CD4-positive, alpha-beta T cell treated with Interleukin-15 for 1 hour (primary cell): ENCODE measurements around the gene SPATA16.
"Not testable (repeated sequence)": the region's sequence is repeated elsewhere in the genome, so short reads cannot be mapped to it uniquely, and the experiment has no call there.

Experiments
- DNase-seq: peaks from one replicate; pipeline ENCODE4 v3.0.0-alpha.2; 2020

SPATA16 gene

DNA sequence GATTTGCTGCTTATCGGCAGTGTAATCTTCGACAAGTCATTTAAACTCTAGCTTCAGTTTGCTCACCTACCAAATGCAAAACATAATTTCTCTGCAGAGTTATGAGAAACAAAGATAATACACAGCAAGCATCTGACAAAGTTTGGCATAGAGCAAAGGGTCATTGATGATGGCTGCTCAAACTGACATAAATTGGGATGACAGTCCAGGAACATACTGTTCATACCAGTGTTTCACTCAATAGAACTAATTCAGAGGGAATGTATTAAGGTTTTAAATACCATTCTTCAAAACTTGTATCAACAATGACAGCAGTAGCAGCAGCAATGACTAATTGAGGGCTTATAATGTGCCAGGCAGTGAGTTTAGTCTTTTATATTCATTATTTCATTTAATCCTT lies 137.6 kb downstream of the SPATA16 start:
- DNase-seq, result no peak

DNA sequence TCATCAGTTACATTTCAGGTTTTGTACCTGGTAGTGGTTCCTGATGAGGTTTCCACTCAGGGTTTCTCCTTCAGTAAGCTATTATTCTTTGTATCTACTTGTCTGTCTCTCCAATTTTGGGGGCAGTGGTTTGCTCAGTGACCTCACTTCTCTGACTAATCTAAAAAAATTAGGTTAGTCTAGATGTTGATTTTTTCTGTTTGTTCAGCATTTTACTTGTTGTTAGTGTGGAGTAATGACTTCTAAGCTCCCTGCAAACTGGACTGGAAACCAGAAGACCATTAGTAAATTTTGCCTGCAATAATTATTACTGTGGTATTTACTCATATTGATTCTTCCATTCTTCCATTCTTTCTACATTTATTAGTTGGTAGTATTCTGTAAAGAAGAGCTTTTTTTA lies 139.4 kb downstream of the SPATA16 start:
- no peak for DNase-seq

DNA sequence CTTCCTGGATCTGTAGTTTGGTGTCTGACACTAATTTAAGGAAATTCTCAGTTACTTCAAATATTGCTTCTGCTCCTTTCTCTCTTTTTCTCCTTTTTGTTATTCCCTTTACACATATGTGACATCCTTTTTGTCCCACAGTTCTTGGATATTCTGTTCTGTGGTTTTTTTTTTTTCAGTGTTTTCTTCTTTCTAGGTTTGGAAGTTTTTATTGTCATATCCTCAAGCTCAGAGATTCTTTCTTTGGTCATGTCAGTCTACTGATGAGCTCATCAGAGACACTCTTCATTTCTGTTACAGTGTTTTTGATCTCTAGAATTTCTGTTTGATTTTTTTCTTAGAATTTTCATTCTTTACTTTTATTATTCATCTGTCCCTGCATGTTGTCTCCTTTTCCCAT lies 140.5 kb downstream of the SPATA16 start:
- no peak for DNase-seq

DNA sequence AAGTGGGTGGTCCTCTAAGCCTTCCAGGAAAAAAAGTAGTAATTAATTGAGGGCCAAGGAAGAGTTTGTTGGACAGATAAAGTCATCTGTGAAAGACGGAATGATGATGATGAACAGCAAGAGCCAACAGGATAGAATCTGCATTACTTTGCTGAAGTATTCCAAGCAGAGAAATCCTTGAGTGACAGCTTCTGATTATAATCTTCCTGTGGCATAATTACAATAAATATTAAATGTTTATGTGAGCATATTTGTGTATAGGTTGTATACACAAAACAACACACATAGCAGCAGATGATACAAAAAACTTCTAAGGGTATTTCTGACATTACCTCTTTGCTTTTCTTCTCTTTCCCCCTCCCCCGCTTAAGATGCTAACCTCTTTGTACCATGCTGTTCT lies 147.6 kb downstream of the SPATA16 start:
- DNase-seq, result no peak

DNA sequence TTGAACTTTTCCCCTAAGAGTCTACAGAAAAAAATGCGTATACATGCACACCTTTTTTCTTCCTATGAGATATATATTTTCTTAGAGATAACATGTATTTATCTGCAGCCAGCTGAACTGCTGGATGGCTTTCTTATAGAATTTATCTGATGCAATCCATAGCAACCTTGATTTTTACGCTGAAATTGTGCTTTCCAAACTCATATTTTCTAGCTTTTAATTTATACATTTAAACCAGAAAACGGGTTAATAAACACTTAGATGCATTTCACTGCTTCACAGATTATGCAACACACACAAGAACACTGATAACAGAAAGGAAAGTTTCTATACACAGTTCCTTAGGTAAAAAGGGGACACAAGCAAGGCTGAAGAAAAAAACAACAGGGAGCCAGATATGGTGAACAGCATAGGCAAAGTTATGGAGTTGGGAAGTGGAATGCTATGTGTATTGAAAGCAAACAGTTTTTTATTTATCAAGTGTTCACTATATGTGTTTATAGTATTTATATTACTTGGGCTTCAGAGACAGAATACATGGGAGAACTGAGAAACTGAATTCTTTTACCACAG lies 149.5 kb downstream of the SPATA16 start:
- no peak for DNase-seq

DNA sequence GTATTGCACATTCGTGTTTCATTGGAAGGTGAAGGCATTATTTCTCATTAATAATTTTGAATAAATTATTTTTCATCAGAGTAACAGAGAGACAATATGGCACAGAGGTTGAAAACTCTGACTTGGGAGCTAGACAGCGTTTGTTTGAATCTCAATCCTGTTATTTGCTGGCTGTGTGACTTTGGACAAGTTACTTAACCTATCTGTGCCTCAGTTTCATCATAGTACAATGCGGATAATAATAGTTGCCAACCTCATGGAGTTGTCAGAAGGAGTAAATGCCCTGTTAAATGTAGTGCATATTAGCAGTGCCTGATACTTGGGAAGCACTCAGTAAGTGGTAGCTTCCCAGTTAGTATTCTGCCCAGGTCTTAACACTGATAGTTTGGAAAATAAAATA lies 151.7 kb downstream of the SPATA16 start:
- DNase-seq, result no peak

DNA sequence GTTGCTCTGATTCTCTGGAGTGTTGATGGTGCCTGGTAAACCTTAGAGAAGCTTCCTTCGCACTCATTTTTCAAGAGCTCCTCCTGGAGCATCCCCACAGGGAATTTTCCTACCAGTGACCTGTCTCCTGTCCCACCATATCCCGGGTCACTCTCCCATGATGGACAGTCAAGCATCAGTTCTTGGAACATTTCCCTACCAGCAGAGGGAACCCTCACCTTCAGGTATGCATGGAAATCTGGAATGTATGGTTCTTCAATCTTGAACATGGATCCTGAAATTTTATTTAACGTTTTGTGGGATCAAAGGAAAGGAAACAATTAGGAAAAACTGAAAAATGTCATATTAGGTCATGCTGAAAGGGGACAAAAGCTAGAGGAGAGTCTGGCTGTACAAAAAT lies 153.8 kb downstream of the SPATA16 start:
- no peak for DNase-seq

DNA sequence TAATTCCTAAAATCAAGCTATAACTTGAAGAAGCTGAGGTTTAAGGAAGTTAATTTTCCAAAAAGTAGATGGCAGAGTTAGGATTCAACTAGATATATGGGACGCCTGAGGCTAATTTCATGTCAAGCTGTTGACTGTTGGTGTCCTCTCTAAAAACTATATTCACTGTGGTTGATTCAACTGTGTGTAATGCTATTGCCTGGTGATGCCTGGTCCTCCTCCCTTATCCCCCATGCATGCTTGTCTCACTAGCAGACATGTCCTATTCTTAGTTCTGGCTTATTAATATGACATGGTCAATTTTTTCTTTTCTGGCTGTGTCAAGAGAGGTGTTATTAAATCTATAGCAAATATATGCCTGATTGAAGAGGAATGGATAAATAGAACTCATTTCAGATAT lies 156.1 kb downstream of the SPATA16 start:
- no peak for DNase-seq

DNA sequence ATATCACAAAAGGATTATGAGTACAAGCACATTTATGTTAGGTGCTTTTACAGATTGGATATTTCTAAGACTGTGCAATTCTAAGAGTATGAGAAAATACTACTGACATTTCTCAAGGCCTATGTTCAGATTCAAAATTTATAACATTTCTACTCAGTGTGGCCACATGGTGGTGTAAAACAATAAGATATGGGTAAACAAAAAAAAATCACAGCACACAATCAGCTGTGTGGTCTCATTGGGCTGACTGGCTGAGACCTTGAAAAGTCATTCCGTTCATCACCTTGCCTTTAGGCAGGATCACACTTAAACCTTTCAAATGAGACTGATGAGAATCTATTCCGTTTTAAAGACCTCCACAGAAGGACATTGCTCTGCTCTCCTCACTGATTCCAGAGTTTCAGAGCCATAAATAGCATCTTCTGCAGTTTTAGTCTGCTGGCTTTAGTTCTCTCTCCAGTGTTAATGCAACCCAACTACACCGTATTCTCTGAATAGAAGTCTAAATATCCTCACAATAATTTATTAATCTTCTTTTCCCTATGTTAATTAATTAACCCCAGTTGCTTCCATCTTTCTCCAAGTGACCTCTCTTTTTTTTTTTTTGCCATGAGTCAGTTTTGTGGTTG lies 158.2 kb downstream of the SPATA16 start:
- DNase-seq, result no peak

DNA sequence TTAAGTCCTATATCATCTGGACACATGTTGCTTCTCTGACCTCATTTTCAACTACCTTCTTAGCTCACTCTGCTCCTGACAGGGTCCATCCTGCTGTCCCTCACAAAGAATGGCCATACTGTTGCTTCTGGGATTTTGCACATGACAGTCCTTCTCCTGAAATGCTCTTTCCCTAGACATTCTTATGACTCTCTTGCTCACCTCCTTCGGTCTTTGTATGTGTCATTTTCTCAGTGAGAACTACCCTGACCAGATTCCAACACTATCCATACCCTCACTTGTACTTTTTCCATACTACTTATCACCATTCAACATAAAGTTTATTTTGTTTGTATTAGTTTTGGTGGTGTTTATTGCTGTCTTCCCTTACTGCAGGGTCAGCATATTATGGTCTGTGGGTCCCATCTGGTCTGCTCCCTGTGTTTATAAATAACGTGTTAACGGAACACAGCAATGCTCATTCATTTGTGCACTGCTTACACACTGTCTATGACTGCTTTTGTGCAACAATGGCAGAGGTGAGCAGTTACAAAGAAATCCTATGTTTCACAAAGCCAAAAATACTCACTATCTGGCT lies 159.5 kb downstream of the SPATA16 start:
- DNase-seq, result no peak

DNA sequence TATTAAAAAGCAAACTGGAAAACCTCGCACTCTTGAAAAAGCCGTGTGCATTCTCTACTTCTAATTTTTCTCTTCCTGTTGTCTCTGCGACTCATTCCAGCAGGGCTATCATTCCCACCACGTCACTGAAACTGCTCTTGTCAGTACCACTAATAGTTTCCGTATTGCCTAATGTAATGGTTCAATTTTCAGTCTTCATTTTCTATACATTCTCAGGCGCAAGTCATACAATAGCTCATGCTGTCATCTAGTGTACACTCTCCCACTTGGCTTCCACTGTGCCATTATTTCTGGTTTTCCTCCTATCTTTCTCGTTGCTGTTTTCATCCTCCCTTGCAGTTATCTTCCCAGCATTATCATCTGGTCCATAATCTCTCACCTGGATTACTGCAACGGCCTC lies 160.2 kb downstream of the SPATA16 start:
- DNase-seq, result no peak

DNA sequence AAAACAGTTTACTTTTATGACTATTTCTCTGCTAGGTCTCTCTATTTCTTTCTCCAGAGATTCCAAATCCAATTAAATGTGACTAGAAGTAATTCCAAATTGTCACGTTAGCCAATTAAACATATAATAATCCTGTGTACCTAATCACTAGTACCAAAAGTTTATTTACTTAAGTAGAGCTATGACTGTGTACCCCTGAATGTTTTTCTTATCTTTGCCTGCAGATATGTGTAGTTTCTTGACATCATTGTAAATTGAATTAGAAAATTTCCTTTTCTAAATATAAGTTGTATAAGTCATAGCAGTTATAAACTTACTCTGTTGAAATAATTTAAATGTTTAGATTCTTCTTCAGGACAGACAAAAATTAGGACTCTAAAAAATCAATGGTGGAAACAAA lies 163.3 kb downstream of the SPATA16 start:
- DNase-seq, result no peak

DNA sequence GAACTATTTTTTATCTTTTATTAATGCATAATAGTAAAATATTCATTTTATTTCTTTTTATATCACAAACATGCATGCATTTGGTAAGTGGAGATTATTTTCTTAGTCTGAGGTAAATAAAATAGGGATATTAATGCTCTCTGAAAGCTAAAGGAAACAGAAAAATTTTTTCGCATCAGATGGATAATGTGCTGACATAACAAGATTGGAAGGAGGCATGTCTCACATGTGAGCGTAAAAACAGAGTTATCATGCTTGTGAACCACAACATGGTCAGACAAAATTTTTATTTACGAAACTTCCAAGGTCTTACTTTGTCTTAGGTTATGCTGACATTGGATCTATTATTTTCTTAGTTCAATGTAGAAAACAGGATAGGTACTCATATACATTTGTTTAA lies 166.1 kb downstream of the SPATA16 start:
- DNase-seq, result no peak

DNA sequence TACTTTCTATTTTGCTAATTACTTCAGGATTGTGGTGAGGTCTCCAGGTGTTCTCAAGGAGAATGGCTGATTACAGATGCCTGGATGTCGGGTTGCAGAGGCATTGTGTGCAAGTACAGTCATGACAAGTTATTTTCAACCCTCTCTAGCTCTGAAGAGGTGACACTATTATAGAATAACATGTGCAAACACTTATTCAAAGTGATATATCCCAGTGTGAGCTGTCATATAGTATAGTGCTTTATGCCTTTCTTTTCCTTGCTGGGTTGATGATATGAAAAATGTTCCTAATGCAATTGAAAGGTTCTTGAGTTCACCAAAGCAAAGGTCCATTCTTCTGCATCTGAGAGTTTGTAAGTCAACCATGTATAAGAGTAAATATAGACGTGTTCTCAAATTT lies 167.2 kb downstream of the SPATA16 start:
- no peak for DNase-seq

DNA sequence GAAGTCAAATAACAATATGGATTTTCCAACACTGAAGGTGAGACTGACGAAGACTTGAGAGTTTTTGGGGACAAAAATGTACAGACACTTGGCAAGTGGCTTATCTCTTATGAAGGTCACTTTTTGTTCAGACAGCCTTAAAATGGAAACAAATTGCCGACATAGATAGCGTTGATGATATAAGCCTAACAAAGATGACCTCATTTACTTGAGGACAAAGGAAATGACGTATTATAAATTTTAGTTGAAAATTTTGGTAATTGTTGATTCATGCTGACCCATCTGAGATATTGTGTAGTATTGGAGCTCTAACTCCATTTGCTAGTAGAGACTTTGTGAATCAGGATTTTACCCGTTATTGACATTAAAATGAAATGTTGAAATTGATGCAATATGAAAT lies 168.3 kb downstream of the SPATA16 start:
- DNase-seq, result no peak

DNA sequence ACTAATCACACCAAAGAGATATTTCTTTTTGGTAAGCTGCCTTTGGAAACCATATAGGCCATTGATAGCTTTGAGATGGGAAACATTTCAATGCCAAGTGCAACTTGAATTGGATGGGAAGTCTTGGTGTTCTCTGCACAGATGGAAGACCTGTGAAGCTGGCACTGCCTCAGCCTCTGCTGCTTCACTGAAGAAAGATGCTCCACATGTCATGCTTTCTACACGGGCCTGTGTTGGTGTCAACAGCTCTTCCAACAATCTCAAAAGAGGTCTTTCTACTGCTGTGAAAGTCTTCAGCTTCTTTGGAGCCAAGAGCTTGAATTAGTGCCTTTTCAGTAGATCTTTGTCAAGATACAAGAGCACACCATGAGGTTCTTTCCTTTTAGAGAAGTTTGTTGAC lies 169.0 kb downstream of the SPATA16 start:
- DNase-seq, result no peak

DNA sequence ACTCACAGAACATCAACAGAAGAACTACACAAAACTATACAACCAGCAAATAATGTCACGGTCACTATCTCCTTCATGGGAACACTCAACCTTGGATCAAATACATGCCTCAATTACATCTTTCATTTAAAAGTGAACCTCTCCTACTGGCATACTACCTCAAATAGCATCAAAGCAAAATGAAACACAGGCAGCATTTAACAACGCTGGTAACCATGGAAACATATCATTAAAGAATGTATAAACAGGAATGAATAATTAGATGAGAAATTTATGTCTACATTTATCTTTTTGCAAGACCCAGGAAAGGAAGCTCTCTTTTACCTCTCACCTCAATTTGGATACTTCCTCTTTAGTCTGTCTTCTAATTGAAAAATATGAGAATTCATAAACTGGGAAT lies 172.4 kb downstream of the SPATA16 start:
- no peak for DNase-seq

DNA sequence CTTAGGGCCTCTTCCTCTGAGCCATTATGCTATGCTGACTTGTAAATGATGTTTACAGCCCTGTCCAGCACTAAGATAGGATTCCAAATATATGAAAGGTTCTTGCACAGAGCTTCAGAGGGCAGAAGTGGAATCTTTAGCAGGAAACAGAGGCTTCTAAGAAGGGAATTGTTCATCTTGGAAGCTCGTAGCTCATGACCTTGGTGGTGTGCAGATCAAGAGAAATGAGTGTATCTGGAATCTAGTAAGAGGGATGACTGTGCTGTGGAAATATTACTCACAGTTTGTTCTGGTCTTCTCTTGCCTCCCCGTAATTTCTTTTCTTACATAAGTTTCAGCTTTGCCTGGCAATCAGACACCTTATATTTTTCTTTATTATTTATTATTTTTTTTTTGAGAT lies 175.8 kb downstream of the SPATA16 start:
- no peak for DNase-seq

DNA sequence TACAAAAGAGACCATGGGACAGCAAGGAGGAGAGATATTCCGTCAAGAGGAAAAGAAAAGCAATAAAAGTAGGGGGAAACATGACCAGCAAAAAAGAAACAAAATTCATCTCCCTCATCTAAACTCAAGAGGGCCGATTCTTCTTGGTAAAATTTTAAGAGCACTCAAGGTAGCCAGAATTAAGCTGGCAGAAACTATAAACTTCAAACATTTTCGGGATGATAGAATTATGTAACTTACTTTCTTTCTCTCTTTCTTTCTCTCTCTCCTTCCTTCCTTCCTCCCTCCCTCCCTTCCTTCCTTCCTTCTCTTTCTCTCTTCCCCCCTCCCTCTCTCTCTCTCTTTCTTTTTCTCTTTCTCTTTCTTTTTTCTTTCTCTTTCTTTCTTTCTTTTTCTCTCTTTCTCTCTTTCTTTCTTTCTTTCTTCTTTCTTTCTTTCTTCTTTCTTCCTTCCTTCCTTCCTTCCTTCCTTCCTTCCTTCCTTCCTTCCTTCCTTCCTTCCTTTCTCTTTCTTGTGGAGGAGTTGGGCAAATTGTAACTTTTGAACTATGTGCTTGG lies 180.3 kb downstream of the SPATA16 start:
- not testable (repeated sequence) for DNase-seq

DNA sequence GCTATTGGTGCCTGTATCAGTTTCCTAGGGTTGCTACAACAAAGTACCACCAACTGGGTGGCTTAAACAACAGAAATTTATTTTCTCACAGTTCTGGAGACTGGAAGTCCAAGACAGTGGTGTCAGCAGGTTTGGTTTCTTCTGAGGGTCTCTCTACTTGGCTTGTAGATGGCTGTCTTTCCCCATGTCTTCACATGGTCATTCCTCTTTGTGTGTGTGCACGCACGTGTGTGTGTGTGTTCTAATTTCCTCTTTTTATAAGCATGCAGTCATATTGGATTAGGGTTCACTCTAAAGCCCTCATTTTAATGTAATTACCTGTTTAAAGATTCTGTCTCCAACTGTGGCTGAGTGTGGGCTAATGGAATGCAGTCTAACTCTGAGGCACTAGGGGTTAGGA lies 182.5 kb downstream of the SPATA16 start:
- no peak for DNase-seq

DNA sequence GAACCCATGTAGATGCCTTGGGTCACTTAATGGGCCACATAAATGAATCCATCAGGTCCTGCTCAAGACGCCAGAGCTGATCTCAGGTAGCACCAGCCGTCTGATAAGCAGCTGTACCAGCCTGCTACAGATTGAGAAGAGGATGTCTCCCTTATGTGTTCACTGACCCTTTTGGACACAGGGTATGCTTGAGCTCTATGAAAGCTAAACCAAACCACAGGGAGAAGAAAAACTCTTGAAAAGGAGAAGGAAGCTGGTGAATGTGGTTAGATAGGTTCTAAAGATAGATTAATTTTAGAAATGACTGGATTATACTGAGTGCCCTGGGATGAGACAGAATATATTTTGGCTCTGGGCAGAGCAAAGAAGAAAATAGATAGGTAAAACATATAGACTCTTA lies 187.5 kb downstream of the SPATA16 start:
- no peak for DNase-seq

DNA sequence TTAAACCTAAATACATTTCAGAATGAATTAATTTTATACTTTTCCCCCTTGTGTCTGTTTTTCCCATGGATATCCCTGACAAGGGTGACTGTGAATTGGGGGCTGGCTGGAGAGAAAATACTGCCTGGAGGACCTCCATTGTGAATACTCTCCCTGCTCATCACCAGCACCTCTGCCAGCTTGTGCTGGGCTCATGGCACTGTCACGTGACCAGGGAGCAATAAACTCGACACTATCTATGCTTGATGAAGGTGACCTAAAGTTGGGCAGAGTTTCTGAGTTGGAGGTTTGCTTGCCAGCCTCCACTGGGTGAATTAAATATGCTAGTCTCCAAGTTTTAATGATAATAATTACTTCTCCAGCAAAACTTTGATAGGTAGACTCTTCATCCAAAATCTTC lies 189.5 kb downstream of the SPATA16 start:
- DNase-seq, result no peak

DNA sequence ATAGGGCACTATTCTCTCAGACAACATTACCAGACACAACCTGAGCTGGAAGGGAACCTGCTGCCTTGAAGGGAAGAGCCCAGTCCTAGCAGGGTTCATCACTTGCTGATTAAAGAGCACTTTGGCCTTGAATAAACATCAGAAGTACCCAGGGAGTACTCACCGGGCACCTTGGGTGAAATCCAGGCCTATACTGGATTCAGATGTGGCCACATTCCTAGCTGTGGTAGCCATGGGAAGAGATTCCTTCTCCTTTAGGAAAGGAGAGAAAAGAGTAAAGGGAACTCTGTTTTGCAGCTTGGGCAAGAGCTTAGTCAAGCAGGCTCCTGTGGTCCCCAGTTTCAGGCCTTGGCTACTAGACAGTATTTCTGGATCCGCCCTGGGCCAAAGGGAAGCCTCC lies 195.0 kb downstream of the SPATA16 start:
- DNase-seq, result no peak

DNA sequence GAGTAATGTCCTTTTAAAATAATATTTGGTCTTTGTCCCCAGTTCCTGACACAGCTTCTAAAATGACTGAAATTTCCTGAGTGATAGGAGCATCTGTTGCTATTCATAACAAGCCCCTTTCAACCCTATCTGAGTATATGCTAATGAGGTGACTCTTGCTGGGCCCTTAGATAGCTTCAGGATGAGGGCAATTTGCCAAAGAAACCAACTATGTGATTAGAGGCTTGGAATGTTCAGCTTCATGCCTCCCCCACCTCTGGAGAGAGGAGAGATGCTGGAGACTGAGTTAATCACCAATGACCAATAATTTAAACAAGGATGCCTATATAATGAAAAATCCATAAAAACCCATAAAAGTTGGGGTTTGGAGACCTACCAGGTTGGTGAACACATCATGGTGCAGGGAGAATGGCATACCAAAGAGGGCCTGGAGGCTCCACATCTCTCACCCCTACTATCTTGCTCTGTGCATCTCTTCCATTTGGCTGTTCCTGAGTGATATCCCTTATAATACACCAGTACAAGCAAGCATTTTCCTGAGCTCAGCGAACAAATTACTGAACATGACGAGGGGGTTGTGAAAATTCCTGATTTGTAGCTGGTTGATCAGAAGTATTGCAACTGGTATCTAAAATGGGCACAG lies 201.3 kb downstream of the SPATA16 start:
- DNase-seq, result no peak
